PC-9 (cell line): ENCODE data around the gene GATA2.

ENCODE experiments used
- CTCF ChIP-seq: fragments of 200-600 bp; sonication (generic); conservative IDR thresholded peaks from 2 replicates; pipeline ENCODE4 v1.6.1; 2017; ENCODE audit warnings: mixed run types, antibody characterized with exemption, mild to moderate bottlenecking, moderate library complexity
- EZH2 ChIP-seq: fragments of 200-600 bp; sonication (generic); IDR thresholded peaks from 2 replicates; pipeline ENCODE4 v1.8.0; 2017; ENCODE audit warnings: antibody characterized with exemption, low read depth

DNA sequence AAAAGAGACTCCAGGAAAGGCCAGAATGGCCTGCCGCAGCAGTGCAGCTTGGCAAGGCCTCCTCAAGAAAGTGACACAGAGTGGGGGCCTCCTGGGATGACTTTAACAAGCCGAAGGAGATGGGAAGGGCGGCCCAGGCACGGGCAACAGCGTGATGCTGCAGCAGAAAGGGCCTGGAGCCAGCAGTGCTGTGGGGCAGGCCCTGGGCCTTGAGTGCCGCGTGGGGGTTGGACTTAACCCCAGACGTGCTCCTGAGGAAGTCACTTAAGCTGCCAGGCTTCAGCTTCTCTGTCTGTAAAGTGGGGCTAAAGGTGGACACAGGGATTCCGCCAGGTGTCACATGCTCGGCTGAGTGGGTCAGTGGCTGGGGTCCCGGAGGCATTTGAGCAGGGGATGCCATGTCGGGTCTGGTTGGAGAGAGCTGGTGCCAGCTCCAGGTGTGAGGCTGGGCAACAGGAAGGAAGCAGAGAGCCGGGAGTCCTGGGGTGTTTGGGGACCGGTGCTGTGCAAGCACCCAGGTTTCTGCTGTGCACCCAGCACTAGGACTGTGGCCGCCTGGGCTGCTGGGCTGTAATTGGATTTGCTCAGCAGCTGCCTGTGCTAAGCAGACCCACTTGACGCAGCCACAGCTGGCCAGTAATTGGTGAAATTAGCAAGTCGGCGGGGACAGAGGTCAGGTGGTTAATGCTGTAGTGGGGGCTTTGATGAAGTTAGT lies 34.1 kb downstream of the GATA2 start:
- TF ChIP-seq CTCF (no peak), EZH2 (no peak)
